ENCODE measurements around the gene ZNF554.

The ZNF554 gene

DNA sequence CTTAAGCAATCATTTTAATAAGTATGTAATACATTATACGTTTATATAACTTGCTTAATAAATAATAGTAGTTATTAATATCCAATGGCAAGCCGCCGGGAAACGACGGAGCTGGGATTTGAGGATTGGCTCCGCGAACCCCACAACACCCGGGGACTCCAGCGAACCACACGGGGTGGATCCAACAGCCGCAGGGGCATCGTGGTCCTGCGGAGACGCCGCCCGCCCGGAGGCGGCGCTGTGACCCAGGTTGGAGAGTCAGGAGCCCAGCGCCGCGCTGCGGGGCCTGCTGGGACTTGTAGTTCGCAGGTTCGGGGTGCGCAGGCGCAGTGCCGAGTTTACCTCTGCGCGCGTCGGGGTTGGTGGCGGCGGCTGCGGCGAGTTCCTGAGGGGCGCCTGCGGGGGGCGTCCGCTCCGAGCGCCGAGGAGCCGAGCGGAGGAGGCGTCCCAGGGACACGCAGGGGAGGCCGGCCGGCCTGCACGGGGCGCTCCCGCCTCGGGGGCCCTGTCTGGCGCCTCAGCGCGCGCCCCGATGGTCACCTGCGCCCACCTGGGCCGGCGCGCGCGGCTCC, at the start of gene ZNF554:
Gene ZNF554, plus strand, starts transcription at position 329 of the 572 bp plus-strand sequence. Its CDS starts 204 bp downstream, at position 533.
- H3K4me1 Mint-ChIP-seq, result peaks cover 23% of the 10 kb centered on the region
- H3K9me3 Mint-ChIP-seq, result peaks cover 5% of the 10 kb centered on the region
- peak within 1 kb of the TSS; percentile 85 for H3K4me3 Mint-ChIP-seq
- H3K36me3 Mint-ChIP-seq, result peaks cover 11% of the 10 kb centered on the region
- peak within 1 kb of the TSS; percentile 75 for H3K27ac Mint-ChIP-seq
- H3K27me3 Mint-ChIP-seq, result no peaks in the 10 kb centered on the region
- peak; percentile 96 for ATAC-seq

DNA sequence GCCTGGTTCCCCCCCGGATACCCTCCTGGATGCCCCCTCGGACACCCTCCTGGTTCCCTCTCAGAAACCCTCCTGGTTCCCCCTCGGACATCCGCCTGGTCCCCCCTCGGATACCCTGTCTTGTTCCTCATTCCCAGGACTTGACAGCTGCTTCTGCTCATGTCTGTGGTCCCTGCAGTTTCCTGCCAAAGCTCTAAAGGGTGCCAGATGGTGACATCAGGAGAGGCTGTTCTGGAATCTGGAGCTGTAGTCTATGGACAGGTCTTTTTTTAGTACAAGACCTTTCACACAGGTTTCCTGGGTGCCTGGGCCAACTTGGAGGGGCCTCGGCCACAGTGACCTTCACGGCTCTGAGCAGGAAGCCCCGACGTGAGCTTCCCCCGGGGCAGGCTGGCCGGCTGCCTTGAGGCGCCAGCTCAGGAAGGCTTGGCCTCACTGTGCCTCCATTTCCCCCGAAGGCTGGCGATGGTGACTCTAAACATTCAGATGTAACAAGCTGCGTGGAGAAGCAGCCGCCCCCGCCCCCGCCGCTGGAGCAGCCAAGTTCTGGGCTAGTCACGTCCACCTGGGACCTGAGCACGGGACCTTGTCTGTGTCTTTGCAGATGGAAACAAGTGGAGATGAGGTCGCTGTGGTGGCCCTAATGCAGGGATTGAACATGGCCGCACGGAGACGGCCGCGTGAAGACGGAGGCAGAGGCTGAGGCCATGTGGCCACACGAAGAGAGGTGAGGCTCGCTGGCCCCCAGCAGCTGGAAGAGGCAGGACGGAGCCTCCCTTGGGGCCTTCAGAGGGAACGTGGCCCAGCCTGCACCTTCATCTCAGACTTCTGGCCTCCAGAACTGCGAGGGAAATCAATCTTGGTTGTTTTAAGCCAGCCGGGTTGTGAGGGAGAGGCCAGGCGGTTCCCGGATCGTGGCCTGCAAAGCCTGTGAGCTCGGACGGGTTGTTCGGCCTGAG, 49.3 kb upstream of the ZNF554 start:
- no peak for ATAC-seq
- Mint-ChIP-seq H3K9me3 (no peaks in the 10 kb centered on the region), H3K27me3 (no peaks in the 10 kb centered on the region), H3K4me3 (no peak overlapping the region), H3K36me3 (peaks cover 17% of the 10 kb centered on the region), H3K4me1 (peaks cover 18% of the 10 kb centered on the region), H3K27ac (no peak overlapping the region)

DNA sequence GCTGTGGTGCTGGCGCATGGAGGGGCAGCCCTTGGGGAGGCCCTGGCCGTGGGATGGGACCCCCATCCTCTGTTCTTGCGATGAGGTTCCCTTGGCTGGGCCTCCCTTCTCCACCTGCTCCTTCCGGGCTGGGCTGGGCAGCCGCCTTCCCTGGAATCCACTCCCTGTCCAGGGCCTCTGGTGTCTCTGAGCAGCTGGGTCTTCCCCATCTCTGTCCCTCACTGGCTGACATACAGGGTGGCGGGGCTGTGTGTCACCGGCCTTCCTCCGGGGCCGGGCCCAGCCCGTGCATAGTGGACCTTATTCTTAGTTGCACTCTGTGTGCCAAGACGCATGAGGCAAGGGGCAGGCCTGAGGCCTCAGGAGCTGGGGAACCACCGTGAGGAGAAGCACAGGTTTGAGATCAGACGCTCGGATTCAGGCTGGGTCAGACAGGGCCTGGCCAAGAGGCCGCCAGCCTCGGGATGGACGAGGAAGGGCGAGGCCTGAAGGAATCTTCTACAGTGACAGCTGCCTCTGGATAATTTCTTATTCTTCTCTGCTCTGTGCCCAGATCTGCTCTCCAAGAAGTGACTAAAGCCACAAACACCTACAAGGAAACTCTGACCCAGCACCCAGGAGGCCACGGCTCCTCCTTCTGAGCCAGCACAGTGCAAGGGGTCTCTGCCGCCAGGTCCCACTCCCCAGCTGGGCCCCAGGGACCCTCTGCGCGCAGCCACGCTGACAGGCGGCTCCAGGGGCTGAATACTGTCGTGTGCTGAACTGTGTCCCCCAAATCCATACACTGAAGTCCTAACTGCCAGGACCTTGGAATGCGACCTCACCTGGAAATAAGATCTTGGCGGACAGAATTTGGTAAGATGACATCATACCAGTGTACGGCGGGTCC, 47.6 kb upstream of the ZNF554 start:
- no peaks in the 10 kb centered on the region for H3K9me3 Mint-ChIP-seq

DNA sequence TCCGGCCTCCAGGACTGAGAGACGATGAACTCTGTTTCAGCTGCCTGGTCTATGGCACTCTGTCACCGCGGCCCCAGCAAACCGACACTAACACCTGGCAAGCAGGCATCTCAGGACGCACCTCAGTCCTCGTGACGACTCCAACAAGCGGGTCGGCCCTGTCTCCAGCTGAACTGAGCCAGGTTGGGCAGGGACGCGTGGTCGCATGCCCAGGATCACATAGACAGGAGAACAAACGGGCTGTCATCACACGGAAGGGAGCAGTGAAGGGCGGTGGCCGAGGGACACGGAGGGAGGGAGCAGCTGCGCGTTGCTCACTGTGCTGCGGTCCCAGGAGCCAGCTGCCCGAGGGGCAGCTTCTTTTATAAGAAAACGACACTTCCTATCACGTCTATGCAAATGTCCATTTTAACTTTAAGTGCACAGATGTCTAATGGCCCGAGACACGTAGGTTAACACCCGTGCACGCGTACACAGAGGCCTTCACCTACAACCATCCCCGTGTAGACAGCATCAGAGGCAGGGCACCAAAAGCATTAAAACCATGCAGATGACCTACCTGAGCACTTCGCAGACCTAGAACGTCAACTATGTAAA, 45.5 kb upstream of the ZNF554 start:
- no peak overlapping the region for H3K27ac Mint-ChIP-seq
- H3K27me3 Mint-ChIP-seq, result no peaks in the 10 kb centered on the region
- no peak overlapping the region for H3K4me3 Mint-ChIP-seq
- H3K9me3 Mint-ChIP-seq, result no peaks in the 10 kb centered on the region
- no peak for ATAC-seq
- peaks cover 27% of the 10 kb centered on the region for H3K36me3 Mint-ChIP-seq
- peaks cover 47% of the 10 kb centered on the region for H3K4me1 Mint-ChIP-seq

More for the DNA sequence above, 47.6 kb upstream of the ZNF554 start:
- H3K27me3 Mint-ChIP-seq, result no peaks in the 10 kb centered on the region
- H3K4me3 Mint-ChIP-seq, result no peak overlapping the region
- no peak overlapping the region for H3K27ac Mint-ChIP-seq
- peaks cover 30% of the 10 kb centered on the region for H3K4me1 Mint-ChIP-seq
- ATAC-seq, result no peak
- peaks cover 28% of the 10 kb centered on the region for H3K36me3 Mint-ChIP-seq

DNA sequence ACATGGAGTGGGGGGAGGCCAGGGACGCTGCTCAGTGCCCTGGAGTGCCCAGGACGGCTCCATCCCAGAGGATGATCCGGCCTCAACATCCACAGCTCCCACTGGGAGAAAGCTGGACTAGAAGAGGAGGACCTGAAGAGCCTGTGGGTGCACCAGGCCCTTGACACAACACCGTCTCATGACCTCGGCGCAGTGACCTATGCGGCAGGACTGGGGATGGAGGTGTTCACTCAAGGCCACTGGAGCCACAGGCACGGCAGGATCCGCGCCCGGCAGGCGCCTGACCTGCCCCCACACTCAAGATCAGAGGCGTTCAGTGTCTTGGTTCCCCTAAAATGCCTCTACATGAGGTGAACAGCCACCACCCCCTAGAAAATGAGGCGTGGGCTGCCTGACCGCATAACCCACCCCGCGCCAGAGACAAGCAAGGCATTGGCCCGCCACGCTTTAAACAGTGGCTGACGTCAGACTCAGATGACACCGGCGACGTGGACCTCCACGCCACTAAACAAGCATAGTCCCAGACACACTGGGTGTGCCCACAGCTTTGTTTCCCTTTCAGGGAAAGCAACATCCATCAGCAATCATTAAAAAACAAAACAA, 44.6 kb upstream of the ZNF554 start:
- no peaks in the 10 kb centered on the region for H3K27me3 Mint-ChIP-seq
- peaks cover 27% of the 10 kb centered on the region for H3K36me3 Mint-ChIP-seq
- peaks cover 49% of the 10 kb centered on the region for H3K4me1 Mint-ChIP-seq
- peak overlapping the region; percentile 91 for H3K27ac Mint-ChIP-seq
- peak overlapping the region; percentile 80 for H3K4me3 Mint-ChIP-seq
- no peaks in the 10 kb centered on the region for H3K9me3 Mint-ChIP-seq
- no peak for ATAC-seq

DNA sequence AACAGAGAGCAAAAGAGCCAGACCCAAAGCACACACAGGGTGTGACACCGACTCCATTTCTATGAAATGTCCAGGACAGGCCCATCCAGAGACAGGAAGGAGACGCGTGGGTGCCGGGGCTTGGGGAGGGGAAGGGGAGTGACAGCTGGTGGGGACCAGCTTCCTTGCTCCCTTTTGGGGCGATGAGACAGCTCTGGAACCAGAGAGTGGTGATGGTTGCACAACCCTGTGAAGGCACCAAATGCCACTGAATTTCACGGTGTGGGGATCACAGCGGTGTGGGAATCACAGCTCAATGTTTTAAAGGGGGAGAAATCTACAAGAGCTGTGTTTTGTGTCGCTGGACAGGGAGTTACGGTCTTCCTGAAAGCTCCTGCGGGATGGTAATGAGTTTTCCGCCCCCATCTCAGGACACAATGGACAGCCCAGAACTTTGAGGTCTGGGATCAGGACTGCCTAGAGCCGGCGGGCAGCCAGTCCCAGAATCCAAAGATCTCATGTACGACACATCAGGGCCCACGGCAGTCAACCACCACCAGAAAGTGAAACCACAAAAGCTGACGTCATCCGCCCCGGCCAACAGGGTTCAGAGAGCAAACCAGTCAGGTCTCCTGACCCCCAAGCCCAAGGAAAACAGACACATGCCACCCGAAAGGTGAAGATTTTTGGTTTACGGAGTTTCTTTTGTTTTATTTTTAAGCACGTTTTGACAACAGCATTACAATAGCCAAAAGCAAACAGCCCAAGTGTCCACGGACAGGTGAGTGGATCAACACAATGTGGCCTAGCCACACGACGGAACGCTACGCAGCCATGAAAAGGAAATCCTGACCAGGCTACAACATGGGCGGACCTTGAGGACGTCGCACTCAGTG, 43.9 kb upstream of the ZNF554 start:
- no peaks in the 10 kb centered on the region for H3K27me3 Mint-ChIP-seq
- H3K4me3 Mint-ChIP-seq, result peak overlapping the region; percentile 80
- ATAC-seq, result peak; percentile 65
- no peaks in the 10 kb centered on the region for H3K9me3 Mint-ChIP-seq
- peak overlapping the region; percentile 91 for H3K27ac Mint-ChIP-seq
- H3K36me3 Mint-ChIP-seq, result peaks cover 27% of the 10 kb centered on the region
- H3K4me1 Mint-ChIP-seq, result peaks cover 56% of the 10 kb centered on the region

DNA sequence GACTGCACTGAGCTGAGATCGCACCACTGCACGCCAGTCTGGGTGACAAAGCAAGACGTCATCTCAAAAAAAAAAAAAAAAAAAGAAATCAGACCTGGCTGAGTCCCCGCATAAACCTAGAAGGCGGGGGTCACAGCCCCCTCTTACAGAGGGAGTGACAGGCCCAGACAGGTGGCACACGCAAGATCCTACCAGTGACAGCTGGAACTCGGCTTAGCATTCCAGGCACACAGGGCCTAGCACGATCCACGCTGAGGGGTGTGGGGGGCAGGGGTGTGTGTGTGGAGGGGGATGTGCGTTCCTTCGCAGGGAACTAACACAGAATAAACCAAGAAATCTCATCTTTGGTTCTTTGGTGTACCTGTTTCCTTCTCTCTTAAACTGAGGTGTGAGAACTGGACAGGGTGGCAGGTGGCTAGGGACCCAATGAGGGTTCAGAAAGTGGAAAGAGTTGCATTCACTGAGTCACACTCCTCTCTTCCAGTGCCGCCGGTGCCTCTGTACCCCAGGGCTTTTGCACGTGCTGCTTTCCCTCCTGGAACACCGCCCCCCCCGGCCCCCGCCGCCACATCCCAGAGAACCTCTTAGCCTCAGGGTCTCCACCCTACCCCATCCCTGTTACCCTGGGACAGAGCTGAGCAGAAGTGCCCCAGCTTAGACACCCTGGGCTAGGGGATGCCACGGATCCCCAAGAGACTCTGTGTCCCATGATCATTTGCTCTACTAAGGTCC, 41.5 kb upstream of the ZNF554 start:
- Mint-ChIP-seq H3K9me3 (no peaks in the 10 kb centered on the region), H3K27me3 (no peaks in the 10 kb centered on the region), H3K4me3 (no peak overlapping the region), H3K27ac (no peak overlapping the region), H3K4me1 (peaks cover 70% of the 10 kb centered on the region), H3K36me3 (peaks cover 27% of the 10 kb centered on the region)
- ATAC-seq, result no peak

DNA sequence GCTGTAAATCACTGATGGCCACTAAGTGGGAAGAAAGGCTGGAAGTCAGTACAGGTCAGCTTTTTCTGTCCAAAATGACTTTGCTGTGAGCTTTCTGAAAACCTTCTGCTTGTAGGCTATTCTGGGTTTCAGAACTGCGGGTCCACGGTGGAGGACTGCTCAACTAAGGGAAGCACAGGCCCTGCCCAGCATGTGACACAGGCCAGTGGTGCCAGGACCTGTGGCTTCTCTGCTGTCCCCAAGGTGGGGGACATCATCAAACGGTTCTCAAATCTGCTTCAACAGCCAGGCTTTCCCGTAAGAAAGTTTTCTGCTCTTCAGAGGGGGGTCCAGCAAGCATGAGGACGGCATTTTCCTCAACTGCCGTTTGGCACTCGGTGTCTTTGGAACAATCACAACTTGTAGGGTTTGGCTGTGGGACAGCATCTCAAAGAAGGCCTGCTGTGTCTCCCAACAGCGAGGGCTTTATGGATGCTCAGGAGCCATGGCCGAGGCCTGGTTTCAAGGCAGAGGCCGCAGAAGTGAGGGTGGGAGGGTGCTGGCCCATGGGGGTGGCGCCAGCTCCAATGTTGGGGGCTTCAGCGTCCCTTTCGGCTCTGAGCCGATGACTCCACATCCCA, 40.4 kb upstream of the ZNF554 start:
- Mint-ChIP-seq H3K27ac (no peak overlapping the region), H3K36me3 (peaks cover 26% of the 10 kb centered on the region), H3K4me1 (peaks cover 76% of the 10 kb centered on the region), H3K4me3 (no peak overlapping the region), H3K9me3 (no peaks in the 10 kb centered on the region), H3K27me3 (no peaks in the 10 kb centered on the region)
- ATAC-seq, result no peak

DNA sequence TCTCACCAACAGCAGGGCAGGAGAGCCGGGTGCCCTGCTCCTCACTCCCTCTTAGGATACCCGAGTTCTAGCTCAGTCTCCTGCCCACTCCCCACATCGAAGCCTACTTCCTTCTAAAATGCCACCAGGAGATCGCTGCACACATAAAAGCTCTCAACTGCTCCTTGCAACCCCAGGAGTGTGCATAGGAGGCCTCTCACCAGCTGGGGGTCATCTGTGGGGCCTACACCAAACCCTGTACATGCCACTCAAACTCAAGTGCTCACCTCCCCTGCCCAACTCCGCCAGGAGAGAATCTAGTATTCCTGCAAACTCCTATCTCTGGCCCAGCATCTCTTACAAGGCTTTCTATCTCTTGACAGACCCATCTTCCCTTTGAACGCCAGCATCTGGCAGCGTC, 39.4 kb upstream of the ZNF554 start:
- Mint-ChIP-seq H3K4me1 (peaks cover 67% of the 10 kb centered on the region), H3K4me3 (no peak overlapping the region), H3K27me3 (no peaks in the 10 kb centered on the region), H3K9me3 (no peaks in the 10 kb centered on the region), H3K27ac (no peak overlapping the region), H3K36me3 (peaks cover 19% of the 10 kb centered on the region)
- ATAC-seq, result no peak

DNA sequence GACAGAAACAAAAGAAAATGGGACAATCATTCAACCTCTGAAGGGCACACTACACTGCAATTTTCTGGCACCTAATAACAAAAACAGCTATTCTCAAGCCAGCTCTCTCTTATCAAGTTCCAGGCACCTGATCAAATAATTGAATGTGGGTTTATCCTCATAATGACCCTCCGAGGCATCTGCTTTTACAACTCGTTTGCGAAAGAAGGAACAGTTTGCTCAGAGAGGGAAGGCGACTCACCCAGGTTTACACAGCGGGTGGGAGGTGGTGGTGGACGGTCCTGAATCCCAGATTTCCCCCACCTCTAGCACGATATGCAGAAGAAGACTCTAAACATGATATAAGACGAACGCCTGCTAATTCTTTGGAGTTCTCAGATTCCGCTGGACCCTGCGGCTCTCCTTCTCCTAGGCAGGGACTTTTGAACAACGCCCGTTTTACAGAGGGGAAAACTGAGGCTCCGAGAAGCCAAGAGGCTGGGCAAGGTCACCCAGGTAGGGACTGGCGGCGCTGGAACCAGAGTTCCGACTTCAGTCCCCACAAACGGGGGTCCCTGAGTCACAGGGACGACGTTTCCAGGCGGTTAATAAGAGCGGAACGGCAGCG, 37.2 kb upstream of the ZNF554 start:
- H3K36me3 Mint-ChIP-seq, result peaks cover 7% of the 10 kb centered on the region
- ATAC-seq, result no peak
- peaks cover 69% of the 10 kb centered on the region for H3K4me1 Mint-ChIP-seq
- H3K27ac Mint-ChIP-seq, result peak overlapping the region; percentile 91
- H3K9me3 Mint-ChIP-seq, result no peaks in the 10 kb centered on the region
- H3K4me3 Mint-ChIP-seq, result peak overlapping the region; percentile 86
- H3K27me3 Mint-ChIP-seq, result no peaks in the 10 kb centered on the region

DNA sequence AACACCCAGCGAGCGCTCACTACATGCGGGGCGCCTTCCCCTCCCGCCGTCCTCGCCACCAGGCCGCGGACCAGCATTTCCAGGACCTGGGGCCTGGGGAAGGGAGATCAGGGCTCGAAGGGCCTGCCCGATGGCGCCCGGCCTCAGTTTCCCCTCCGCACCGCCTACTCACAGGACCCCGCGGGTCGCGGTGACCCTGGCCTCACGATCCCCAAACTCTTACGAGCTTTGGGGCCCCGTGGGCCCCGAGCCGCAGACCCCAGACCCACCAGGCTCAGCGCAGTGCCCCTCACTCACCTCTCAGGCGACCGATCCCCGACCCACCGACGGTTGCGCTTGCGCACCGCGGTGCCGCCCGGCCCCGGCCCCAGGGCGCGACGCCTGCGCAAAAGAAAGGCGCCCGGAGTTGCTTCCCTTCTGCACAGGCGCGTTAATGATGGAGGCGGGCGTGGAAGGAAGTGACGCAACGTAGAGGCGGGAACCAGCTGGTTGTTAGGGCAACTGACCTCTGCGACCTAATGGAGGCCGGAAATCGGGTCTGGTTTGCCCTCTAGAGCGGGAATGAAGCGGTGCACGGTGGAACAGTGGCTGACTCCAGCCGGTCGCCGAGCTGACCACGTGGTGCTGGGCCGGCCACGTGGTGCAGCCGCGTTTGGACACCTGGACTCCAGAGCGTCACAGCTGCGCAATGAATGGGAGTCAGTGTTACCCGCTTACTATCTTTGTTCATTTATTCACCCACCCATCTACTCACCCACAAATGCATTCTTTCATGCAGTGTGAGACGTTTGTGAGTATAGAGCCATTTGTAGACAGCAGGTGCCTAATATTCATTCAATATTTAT, 36.5 kb upstream of the ZNF554 start, which contains the start of gene SGTA:
Gene SGTA, minus strand, starts transcription at position 338 of the 845 bp plus-strand sequence. CDS start 14,205 bp downstream, outside the sequence.
- H3K36me3 Mint-ChIP-seq, result peaks cover 12% of the 10 kb centered on the region
- no peaks in the 10 kb centered on the region for H3K9me3 Mint-ChIP-seq
- H3K4me3 Mint-ChIP-seq, result peak within 1 kb of the TSS; percentile 86
- H3K27ac Mint-ChIP-seq, result peak within 1 kb of the TSS; percentile 91
- peak; percentile 91 for ATAC-seq
- peaks cover 73% of the 10 kb centered on the region for H3K4me1 Mint-ChIP-seq
- H3K27me3 Mint-ChIP-seq, result no peaks in the 10 kb centered on the region

DNA sequence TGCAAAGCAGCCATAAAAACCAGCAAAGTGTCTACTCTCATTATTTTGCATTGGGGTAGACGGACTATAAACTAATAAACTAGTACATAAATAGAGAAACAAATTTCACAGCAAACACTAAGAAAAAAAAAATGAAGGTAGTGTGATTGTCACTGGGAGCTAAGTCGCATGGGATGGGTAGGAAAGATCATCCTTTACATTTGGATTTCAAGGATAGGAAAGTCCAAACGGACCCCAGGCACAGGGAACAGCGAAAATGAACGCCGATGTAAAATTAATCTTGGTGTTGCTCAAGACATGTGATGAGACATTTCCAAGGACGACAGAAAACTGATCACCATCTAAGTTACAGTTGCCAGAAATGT, 35.9 kb upstream of the ZNF554 start:
- Mint-ChIP-seq H3K36me3 (peaks cover 15% of the 10 kb centered on the region), H3K27ac (peak overlapping the region; percentile 91), H3K4me3 (peak overlapping the region; percentile 86), H3K9me3 (no peaks in the 10 kb centered on the region), H3K27me3 (no peaks in the 10 kb centered on the region), H3K4me1 (peaks cover 74% of the 10 kb centered on the region)
- no peak for ATAC-seq
